ENCODE results near the gene SH3RF3.

SH3RF3 gene

GRCh38 chr2:109542384-109542783 lies 413.4 kb downstream of the SH3RF3 start:
- no peak overlapping the region for H4K12ac ChIP-seq (ENCODE audit: low read depth, low read length)
- no peak overlapping the region for H3K23ac ChIP-seq (ENCODE audit: low read length)
- H3K27ac ChIP-seq (ENCODE audit: low read depth, low read length): no peak overlapping the region
- H3K9me3 ChIP-seq (ENCODE audit: insufficient read depth, low read depth, low read length): peaks cover 1% of the 10 kb centered on the region
- H3K36me3 ChIP-seq (ENCODE audit: control insufficient read depth in 1 of 2, insufficient read depth in 2 of 2, low read length in 2 of 2): peaks cover 6 to 13% of the 10 kb centered on the region in 2 experiments
- no peak overlapping the region for H4K91ac ChIP-seq (ENCODE audit: low read depth, low read length)
- H3K4ac ChIP-seq (ENCODE audit: low read depth, low read length): no peak overlapping the region
- no CpG with 5 or more reads among the region's 6 CpGs for WGBS (ENCODE audit: extremely low coverage, insufficient coverage, insufficient read length)
- no peaks in the 10 kb centered on the region for H3K27me3 ChIP-seq (ENCODE audit: insufficient read depth, low read length)
- H2AFZ ChIP-seq (ENCODE audit: insufficient read depth, low read length, poor library complexity): no peak overlapping the region
- peaks cover 1% of the 10 kb centered on the region for H3K79me1 ChIP-seq (ENCODE audit: low read length)
- H3K4me2 ChIP-seq (ENCODE audit: low read length): no peak overlapping the region
- no peak overlapping the region for H2BK5ac ChIP-seq (ENCODE audit: low read depth, low read length, poor library complexity)
- H3K14ac ChIP-seq (ENCODE audit: low read length): no peak overlapping the region
- no peak overlapping the region for H2AK5ac ChIP-seq (ENCODE audit: low read length)
- H3K79me2 ChIP-seq (ENCODE audit: control insufficient read depth, insufficient read depth, low read length, poor library complexity): no peaks in the 10 kb centered on the region
- H3K4me3 ChIP-seq (ENCODE audit: low read depth, low read length): no peak overlapping the region
- H2BK12ac ChIP-seq (ENCODE audit: low read length): no peak overlapping the region
- H4K8ac ChIP-seq (ENCODE audit: low read depth, low read length): no peak overlapping the region
- DNase-seq: no peak
- H2BK120ac ChIP-seq (ENCODE audit: insufficient read depth, low read length, poor library complexity): no peak overlapping the region
- no peak overlapping the region for H3K18ac ChIP-seq (ENCODE audit: low read length)
- no peak overlapping the region for H3K9ac ChIP-seq (ENCODE audit: low read length)
- H3K4me1 ChIP-seq (ENCODE audit: control insufficient read depth in 1 of 2, insufficient read depth in 2 of 2, low read length in 2 of 2): no peaks in the 10 kb centered on the region

DNA sequence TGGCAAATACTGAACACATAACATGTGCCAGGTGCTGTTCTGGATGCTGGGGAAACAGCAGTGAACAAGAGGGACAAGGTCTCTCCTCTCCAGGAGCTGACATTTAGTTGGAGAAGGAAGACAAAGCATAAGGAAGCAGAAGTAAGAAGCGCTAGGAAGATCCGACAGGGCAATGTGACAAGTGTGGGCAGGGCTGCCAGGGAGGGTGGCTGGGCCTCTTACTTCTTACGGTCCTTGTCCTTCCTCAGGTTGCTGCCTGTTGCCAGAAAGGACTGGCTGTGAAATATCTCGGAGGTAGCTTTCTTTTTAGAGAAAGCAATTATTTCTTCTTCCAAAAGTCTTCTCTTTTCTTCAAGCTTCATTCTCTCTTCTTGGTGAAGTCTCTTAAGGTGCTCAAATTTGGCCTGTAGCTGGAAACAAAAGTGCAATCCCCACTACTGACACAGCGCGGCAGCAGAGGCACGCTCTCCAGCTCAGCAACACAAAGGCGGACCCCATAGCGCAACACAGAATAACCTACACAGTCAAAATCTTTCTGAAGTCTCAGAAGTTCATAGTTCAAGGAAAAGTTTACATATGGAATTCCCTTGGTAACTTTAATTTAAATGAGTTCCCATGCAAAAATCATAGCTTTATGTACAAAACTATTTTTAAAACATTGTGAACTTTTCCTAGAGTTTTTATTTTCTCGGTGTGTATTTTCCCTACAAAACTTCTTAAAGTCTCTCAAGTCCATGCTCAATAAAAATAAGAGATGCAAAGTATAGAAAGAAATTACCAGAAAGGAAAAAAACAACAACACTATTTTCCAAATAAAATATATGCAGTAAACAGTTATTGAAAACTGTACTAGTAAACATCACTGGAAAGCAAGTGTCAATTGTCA lies 417.1 kb downstream of the SH3RF3 start:
- no CpG with 5 or more reads among the region's 10 CpGs for WGBS (ENCODE audit: extremely low coverage, insufficient coverage, insufficient read length)
- Histone ChIP-seq H3K36me3 (ENCODE audit: control insufficient read depth in 1 of 2, insufficient read depth in 2 of 2, low read length in 2 of 2) (peaks cover 8 to 18% of the 10 kb centered on the region in 2 experiments), H3K14ac (ENCODE audit: low read length) (no peak overlapping the region), H4K91ac (ENCODE audit: low read depth, low read length) (no peak overlapping the region), H3K4me1 (ENCODE audit: control insufficient read depth in 1 of 2, insufficient read depth in 2 of 2, low read length in 2 of 2) (no peaks in the 10 kb centered on the region), H4K12ac (ENCODE audit: low read depth, low read length) (no peak overlapping the region), H3K9me3 (ENCODE audit: insufficient read depth, low read depth, low read length) (no peaks in the 10 kb centered on the region), H3K4me2 (ENCODE audit: low read length) (no peak overlapping the region), H3K18ac (ENCODE audit: low read length) (no peak overlapping the region), H3K79me2 (ENCODE audit: control insufficient read depth, insufficient read depth, low read length, poor library complexity) (no peaks in the 10 kb centered on the region), H3K79me1 (ENCODE audit: low read length) (peaks cover 1% of the 10 kb centered on the region), H2BK120ac (ENCODE audit: insufficient read depth, low read length, poor library complexity) (no peak overlapping the region), H2AK5ac (ENCODE audit: low read length) (no peak overlapping the region), H3K23ac (ENCODE audit: low read length) (no peak overlapping the region), H2BK5ac (ENCODE audit: low read depth, low read length, poor library complexity) (no peak overlapping the region), H2BK12ac (ENCODE audit: low read length) (no peak overlapping the region), H3K4me3 (ENCODE audit: low read depth, low read length) (no peak overlapping the region), H3K27ac (ENCODE audit: low read depth, low read length) (no peak overlapping the region), H2AFZ (ENCODE audit: insufficient read depth, low read length, poor library complexity) (no peak overlapping the region), H4K8ac (ENCODE audit: low read depth, low read length) (no peak overlapping the region), H3K4ac (ENCODE audit: low read depth, low read length) (no peak overlapping the region), H3K27me3 (ENCODE audit: insufficient read depth, low read length) (no peaks in the 10 kb centered on the region), H3K9ac (ENCODE audit: low read length) (no peak overlapping the region)
- peak; percentile 56 to 85 for DNase-seq

DNA sequence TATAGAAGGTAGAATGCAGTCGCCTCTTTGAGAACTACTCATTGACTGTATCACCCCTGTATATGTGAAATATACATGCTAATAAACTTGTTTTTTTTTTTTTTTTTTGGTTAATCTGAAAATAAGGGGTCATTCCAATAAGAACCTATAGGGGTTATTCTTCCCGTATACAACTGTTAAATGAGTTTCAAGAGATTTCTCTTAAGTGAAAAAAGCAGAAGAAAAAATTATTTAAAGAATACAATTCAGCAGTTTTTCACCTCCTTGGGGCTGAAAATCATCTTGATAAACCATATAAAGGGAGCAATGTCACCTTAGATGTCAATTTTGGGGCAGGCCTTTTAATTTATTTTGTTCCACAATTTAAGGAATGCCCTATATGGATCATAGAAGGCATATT lies 418.3 kb downstream of the SH3RF3 start:
- Histone ChIP-seq H2BK5ac (ENCODE audit: low read depth, low read length, poor library complexity) (no peak overlapping the region), H4K8ac (ENCODE audit: low read depth, low read length) (no peak overlapping the region), H2BK12ac (ENCODE audit: low read length) (no peak overlapping the region), H3K79me2 (ENCODE audit: control insufficient read depth, insufficient read depth, low read length, poor library complexity) (no peaks in the 10 kb centered on the region), H3K4me3 (ENCODE audit: low read depth, low read length) (no peak overlapping the region), H3K27ac (ENCODE audit: low read depth, low read length) (no peak overlapping the region), H2AFZ (ENCODE audit: insufficient read depth, low read length, poor library complexity) (no peak overlapping the region), H2BK120ac (ENCODE audit: insufficient read depth, low read length, poor library complexity) (no peak overlapping the region), H3K79me1 (ENCODE audit: low read length) (peaks cover 1% of the 10 kb centered on the region), H2AK5ac (ENCODE audit: low read length) (no peak overlapping the region), H3K9ac (ENCODE audit: low read length) (no peak overlapping the region), H3K9me3 (ENCODE audit: insufficient read depth, low read depth, low read length) (no peaks in the 10 kb centered on the region), H3K36me3 (ENCODE audit: control insufficient read depth in 1 of 2, insufficient read depth in 2 of 2, low read length in 2 of 2) (peaks cover 13 to 20% of the 10 kb centered on the region in 2 experiments), H3K27me3 (ENCODE audit: insufficient read depth, low read length) (no peaks in the 10 kb centered on the region), H3K23ac (ENCODE audit: low read length) (no peak overlapping the region), H3K14ac (ENCODE audit: low read length) (no peak overlapping the region), H3K4me2 (ENCODE audit: low read length) (no peak overlapping the region), H3K4ac (ENCODE audit: low read depth, low read length) (no peak overlapping the region), H4K12ac (ENCODE audit: low read depth, low read length) (no peak overlapping the region), H4K91ac (ENCODE audit: low read depth, low read length) (no peak overlapping the region), H3K4me1 (ENCODE audit: control insufficient read depth in 1 of 2, insufficient read depth in 2 of 2, low read length in 2 of 2) (no peaks in the 10 kb centered on the region), H3K18ac (ENCODE audit: low read length) (no peak overlapping the region)
- no CpG with 5 or more reads among the region's 2 CpGs for WGBS (ENCODE audit: extremely low coverage, insufficient coverage, insufficient read length)
- DNase-seq: no peak

DNA sequence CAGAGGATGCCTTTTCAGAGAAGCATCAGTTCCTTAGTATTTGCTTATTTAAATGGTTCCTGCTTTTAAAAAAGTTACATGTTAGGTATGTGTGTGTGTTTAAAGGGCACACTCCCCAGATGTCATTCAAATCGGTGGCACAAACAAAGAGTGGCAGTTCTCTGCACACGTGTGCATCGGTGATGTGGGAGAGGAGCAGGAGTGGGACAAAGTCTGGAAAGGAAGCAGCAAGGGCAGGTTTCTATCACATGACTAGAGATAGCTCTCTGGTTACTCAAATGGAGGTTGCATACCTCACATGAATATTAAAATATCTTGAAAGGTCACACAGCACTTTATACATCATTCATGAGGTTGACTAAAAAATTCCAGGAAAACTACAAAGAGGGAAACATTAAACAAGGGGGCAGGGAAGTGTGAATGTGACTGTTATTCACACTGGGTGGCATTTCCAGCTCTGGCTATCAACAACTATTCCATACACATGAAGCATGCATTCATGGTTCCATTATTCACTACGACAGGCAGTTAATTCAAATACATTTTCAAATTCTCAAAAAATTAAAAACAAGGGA lies 420.1 kb downstream of the SH3RF3 start:
- no peak overlapping the region for H2AFZ ChIP-seq (ENCODE audit: insufficient read depth, low read length, poor library complexity)
- H2BK5ac ChIP-seq (ENCODE audit: low read depth, low read length, poor library complexity): no peak overlapping the region
- no peaks in the 10 kb centered on the region for H3K9me3 ChIP-seq (ENCODE audit: insufficient read depth, low read depth, low read length)
- H3K23ac ChIP-seq (ENCODE audit: low read length): no peak overlapping the region
- H3K9ac ChIP-seq (ENCODE audit: low read length): no peak overlapping the region
- H3K27ac ChIP-seq (ENCODE audit: low read depth, low read length): no peak overlapping the region
- no peaks in the 10 kb centered on the region for H3K79me2 ChIP-seq (ENCODE audit: control insufficient read depth, insufficient read depth, low read length, poor library complexity)
- no peak overlapping the region for H4K8ac ChIP-seq (ENCODE audit: low read depth, low read length)
- DNase-seq: no peak
- H3K79me1 ChIP-seq (ENCODE audit: low read length): peaks cover 1% of the 10 kb centered on the region
- no peak overlapping the region for H3K14ac ChIP-seq (ENCODE audit: low read length)
- H3K18ac ChIP-seq (ENCODE audit: low read length): no peak overlapping the region
- H3K27me3 ChIP-seq (ENCODE audit: insufficient read depth, low read length): no peaks in the 10 kb centered on the region
- no peak overlapping the region for H4K12ac ChIP-seq (ENCODE audit: low read depth, low read length)
- no peak overlapping the region for H2BK120ac ChIP-seq (ENCODE audit: insufficient read depth, low read length, poor library complexity)
- no peaks in the 10 kb centered on the region for H3K4me1 ChIP-seq (ENCODE audit: control insufficient read depth in 1 of 2, insufficient read depth in 2 of 2, low read length in 2 of 2)
- H2BK12ac ChIP-seq (ENCODE audit: low read length): no peak overlapping the region
- H3K4me3 ChIP-seq (ENCODE audit: low read depth, low read length): no peak overlapping the region
- no peak overlapping the region for H4K91ac ChIP-seq (ENCODE audit: low read depth, low read length)
- no peak overlapping the region for H3K4ac ChIP-seq (ENCODE audit: low read depth, low read length)
- WGBS (ENCODE audit: extremely low coverage, insufficient coverage, insufficient read length): no CpG with 5 or more reads among the region's 4 CpGs
- H3K36me3 ChIP-seq (ENCODE audit: control insufficient read depth in 1 of 2, insufficient read depth in 2 of 2, low read length in 2 of 2): peaks cover 13 to 25% of the 10 kb centered on the region in 2 experiments
- no peak overlapping the region for H3K4me2 ChIP-seq (ENCODE audit: low read length)
- H2AK5ac ChIP-seq (ENCODE audit: low read length): no peak overlapping the region

All from trophoblast cell (in vitro differentiated cells and primary cell).